ENCODE measurements around the gene OLFML2A.

The OLFML2A gene

GRCh38 chr9:124747065-124747464, 29.9 kb upstream of the OLFML2A start:
- no peaks in the 10 kb centered on the region for H3K27me3 ChIP-seq (ENCODE audit: insufficient read depth, low read length)
- no peak overlapping the region for H3K9ac ChIP-seq (ENCODE audit: low read depth, low read length)
- no peaks in the 10 kb centered on the region for H3K9me3 ChIP-seq (ENCODE audit: insufficient read depth, low read depth, low read length)
- peaks cover 20% of the 10 kb centered on the region for H3K4me1 ChIP-seq (ENCODE audit: insufficient read depth, low read length)
- H3K36me3 ChIP-seq (ENCODE audit: insufficient read depth, low read length) = no peaks in the 10 kb centered on the region
- H3K27ac ChIP-seq (ENCODE audit: low read depth, low read length) = no peak overlapping the region
- 86% methylated on average over 4 of the region's 4 CpGs for WGBS
- no peak overlapping the region for H3K4me3 ChIP-seq (ENCODE audit: low read length)

GRCh38 chr9:124749284-124749683, 27.6 kb upstream of the OLFML2A start:
- 96% methylated on average over 3 of the region's 3 CpGs for WGBS
- no peaks in the 10 kb centered on the region for H3K27me3 ChIP-seq (ENCODE audit: insufficient read depth, low read length)
- no peak overlapping the region for H3K9ac ChIP-seq (ENCODE audit: low read depth, low read length)
- H3K4me3 ChIP-seq (ENCODE audit: low read length) = no peak overlapping the region
- H3K9me3 ChIP-seq (ENCODE audit: insufficient read depth, low read depth, low read length) = no peaks in the 10 kb centered on the region
- peaks cover 33% of the 10 kb centered on the region for H3K4me1 ChIP-seq (ENCODE audit: insufficient read depth, low read length)
- H3K36me3 ChIP-seq (ENCODE audit: insufficient read depth, low read length) = no peaks in the 10 kb centered on the region
- H3K27ac ChIP-seq (ENCODE audit: low read depth, low read length) = no peak overlapping the region

GRCh38 chr9:124749781-124750180, 27.2 kb upstream of the OLFML2A start:
- no peaks in the 10 kb centered on the region for H3K36me3 ChIP-seq (ENCODE audit: insufficient read depth, low read length)
- WGBS = 93% methylated on average over 2 of the region's 2 CpGs
- H3K4me1 ChIP-seq (ENCODE audit: insufficient read depth, low read length) = peaks cover 38% of the 10 kb centered on the region
- H3K4me3 ChIP-seq (ENCODE audit: low read length) = no peak overlapping the region
- H3K9ac ChIP-seq (ENCODE audit: low read depth, low read length) = no peak overlapping the region
- H3K27me3 ChIP-seq (ENCODE audit: insufficient read depth, low read length) = no peaks in the 10 kb centered on the region
- H3K27ac ChIP-seq (ENCODE audit: low read depth, low read length) = no peak overlapping the region; the same call in 1 of the 2 replicates
- no peaks in the 10 kb centered on the region for H3K9me3 ChIP-seq (ENCODE audit: insufficient read depth, low read depth, low read length)

- H3K27me3 ChIP-seq (ENCODE audit: insufficient read depth, low read length) = no peaks in the 10 kb centered on the region
- no peak overlapping the region for H3K4me3 ChIP-seq (ENCODE audit: low read length)
- H3K4me1 ChIP-seq (ENCODE audit: insufficient read depth, low read length) = peaks cover 66% of the 10 kb centered on the region
- no peak overlapping the region; the same call in 1 of the 2 replicates for H3K27ac ChIP-seq (ENCODE audit: low read depth, low read length)
- no peaks in the 10 kb centered on the region for H3K36me3 ChIP-seq (ENCODE audit: insufficient read depth, low read length)
- WGBS = 100% methylated on average over 1 of the region's 1 CpG
- H3K9me3 ChIP-seq (ENCODE audit: insufficient read depth, low read depth, low read length) = no peaks in the 10 kb centered on the region
- no peak overlapping the region for H3K9ac ChIP-seq (ENCODE audit: low read depth, low read length)
Observed at GRCh38 chr9:124752967-124753366, 24.0 kb upstream of the OLFML2A start.

GRCh38 chr9:124754289-124754688, 22.6 kb upstream of the OLFML2A start:
- H3K4me3 ChIP-seq (ENCODE audit: low read length) = no peak overlapping the region
- no peaks in the 10 kb centered on the region for H3K27me3 ChIP-seq (ENCODE audit: insufficient read depth, low read length)
- 29% methylated on average over 4 of the region's 4 CpGs for WGBS
- H3K4me1 ChIP-seq (ENCODE audit: insufficient read depth, low read length) = peaks cover 78% of the 10 kb centered on the region
- no peaks in the 10 kb centered on the region for H3K36me3 ChIP-seq (ENCODE audit: insufficient read depth, low read length)
- H3K9me3 ChIP-seq (ENCODE audit: insufficient read depth, low read depth, low read length) = no peaks in the 10 kb centered on the region
- no peak overlapping the region for H3K27ac ChIP-seq (ENCODE audit: low read depth, low read length)
- H3K9ac ChIP-seq (ENCODE audit: low read depth, low read length) = no peak overlapping the region

GRCh38 chr9:124755061-124755460, 21.9 kb upstream of the OLFML2A start:
- Histone ChIP-seq H3K4me3 (ENCODE audit: low read length) (no peak overlapping the region), H3K9ac (ENCODE audit: low read depth, low read length) (no peak overlapping the region), H3K27ac (ENCODE audit: low read depth, low read length) (no peak overlapping the region), H3K9me3 (ENCODE audit: insufficient read depth, low read depth, low read length) (no peaks in the 10 kb centered on the region), H3K36me3 (ENCODE audit: insufficient read depth, low read length) (no peaks in the 10 kb centered on the region), H3K4me1 (ENCODE audit: insufficient read depth, low read length) (peaks cover 78% of the 10 kb centered on the region), H3K27me3 (ENCODE audit: insufficient read depth, low read length) (no peaks in the 10 kb centered on the region)
- WGBS = 56% methylated on average over 3 of the region's 3 CpGs

- Histone ChIP-seq H3K9me3 (ENCODE audit: insufficient read depth, low read depth, low read length) (no peaks in the 10 kb centered on the region), H3K36me3 (ENCODE audit: insufficient read depth, low read length) (no peaks in the 10 kb centered on the region), H3K27ac (ENCODE audit: low read depth, low read length) (peak overlapping the region; percentile 92), H3K9ac (ENCODE audit: low read depth, low read length) (no peak overlapping the region), H3K4me3 (ENCODE audit: low read length) (no peak overlapping the region; the same call in 1 of the 2 replicates), H3K4me1 (ENCODE audit: insufficient read depth, low read length) (peaks cover 81% of the 10 kb centered on the region), H3K27me3 (ENCODE audit: insufficient read depth, low read length) (no peaks in the 10 kb centered on the region)
- WGBS = 100% methylated on average over 1 of the region's 2 CpGs
Observed at GRCh38 chr9:124756011-124756410, 20.9 kb upstream of the OLFML2A start.

- Histone ChIP-seq H3K4me3 (ENCODE audit: low read length) (peak overlapping the region; percentile 46), H3K27ac (ENCODE audit: low read depth, low read length) (peak overlapping the region; percentile 92), H3K36me3 (ENCODE audit: insufficient read depth, low read length) (no peaks in the 10 kb centered on the region), H3K4me1 (ENCODE audit: insufficient read depth, low read length) (peaks cover 90% of the 10 kb centered on the region), H3K27me3 (ENCODE audit: insufficient read depth, low read length) (no peaks in the 10 kb centered on the region), H3K9ac (ENCODE audit: low read depth, low read length) (peak overlapping the region; percentile 62), H3K9me3 (ENCODE audit: insufficient read depth, low read depth, low read length) (no peaks in the 10 kb centered on the region)
- 1% methylated on average over 6 of the region's 6 CpGs for WGBS
Observed at GRCh38 chr9:124757616-124758015, 19.3 kb upstream of the OLFML2A start.

- Histone ChIP-seq H3K9me3 (ENCODE audit: insufficient read depth, low read depth, low read length) (no peaks in the 10 kb centered on the region), H3K36me3 (ENCODE audit: insufficient read depth, low read length) (no peaks in the 10 kb centered on the region), H3K27ac (ENCODE audit: low read depth, low read length) (peak overlapping the region; percentile 92), H3K9ac (ENCODE audit: low read depth, low read length) (peak overlapping the region; percentile 62), H3K27me3 (ENCODE audit: insufficient read depth, low read length) (no peaks in the 10 kb centered on the region), H3K4me3 (ENCODE audit: low read length) (peak overlapping the region; percentile 46), H3K4me1 (ENCODE audit: insufficient read depth, low read length) (peaks cover 90% of the 10 kb centered on the region)
- WGBS = 0% methylated on average over 3 of the region's 3 CpGs
Observed at GRCh38 chr9:124758061-124758460, 18.9 kb upstream of the OLFML2A start.

GRCh38 chr9:124758691-124759090, 18.2 kb upstream of the OLFML2A start:
- peaks cover 90% of the 10 kb centered on the region for H3K4me1 ChIP-seq (ENCODE audit: insufficient read depth, low read length)
- H3K9ac ChIP-seq (ENCODE audit: low read depth, low read length) = peak overlapping the region; percentile 62; the same call in 1 of the 2 replicates
- no peaks in the 10 kb centered on the region for H3K27me3 ChIP-seq (ENCODE audit: insufficient read depth, low read length)
- H3K36me3 ChIP-seq (ENCODE audit: insufficient read depth, low read length) = no peaks in the 10 kb centered on the region
- peak overlapping the region; percentile 92 for H3K27ac ChIP-seq (ENCODE audit: low read depth, low read length)
- H3K9me3 ChIP-seq (ENCODE audit: insufficient read depth, low read depth, low read length) = no peaks in the 10 kb centered on the region
- H3K4me3 ChIP-seq (ENCODE audit: low read length) = peak overlapping the region; percentile 46

- Histone ChIP-seq H3K27me3 (ENCODE audit: insufficient read depth, low read length) (no peaks in the 10 kb centered on the region), H3K4me3 (ENCODE audit: low read length) (no peak overlapping the region), H3K9ac (ENCODE audit: low read depth, low read length) (peak overlapping the region; percentile 62; the same call in 1 of the 2 replicates), H3K4me1 (ENCODE audit: insufficient read depth, low read length) (peaks cover 86% of the 10 kb centered on the region), H3K9me3 (ENCODE audit: insufficient read depth, low read depth, low read length) (no peaks in the 10 kb centered on the region), H3K27ac (ENCODE audit: low read depth, low read length) (peak overlapping the region; percentile 92), H3K36me3 (ENCODE audit: insufficient read depth, low read length) (no peaks in the 10 kb centered on the region)
- WGBS = 68% methylated on average over 2 of the region's 2 CpGs
Observed at GRCh38 chr9:124759327-124759726, 17.6 kb upstream of the OLFML2A start.

GRCh38 chr9:124760719-124761118, 16.2 kb upstream of the OLFML2A start:
- Histone ChIP-seq H3K9me3 (ENCODE audit: insufficient read depth, low read depth, low read length) (no peaks in the 10 kb centered on the region), H3K36me3 (ENCODE audit: insufficient read depth, low read length) (no peaks in the 10 kb centered on the region), H3K4me1 (ENCODE audit: insufficient read depth, low read length) (peaks cover 85% of the 10 kb centered on the region), H3K4me3 (ENCODE audit: low read length) (peak overlapping the region; percentile 15), H3K9ac (ENCODE audit: low read depth, low read length) (peak overlapping the region; percentile 42; the same call in 1 of the 2 replicates), H3K27me3 (ENCODE audit: insufficient read depth, low read length) (0 out of 2 replicates have a peak, but pooled peaks cover 1% of the 10 kb centered on the region), H3K27ac (ENCODE audit: low read depth, low read length) (peak overlapping the region; percentile 92)
- WGBS = 25% methylated on average over 2 of the region's 2 CpGs

All from HUES64 (cell line).